HG02943 (cell line): ENCODE measurements around the gene AHRR.

ENCODE experiments used
- ATAC-seq: cut with Tn5 transposase; IDR thresholded peaks from one replicate; pipeline ENCODE4 v1.9.1; 2021; ENCODE audit warnings: mild to moderate bottlenecking, low read depth, moderate library complexity; ENCODE audit not compliant: unreplicated experiment

The AHRR gene

DNA sequence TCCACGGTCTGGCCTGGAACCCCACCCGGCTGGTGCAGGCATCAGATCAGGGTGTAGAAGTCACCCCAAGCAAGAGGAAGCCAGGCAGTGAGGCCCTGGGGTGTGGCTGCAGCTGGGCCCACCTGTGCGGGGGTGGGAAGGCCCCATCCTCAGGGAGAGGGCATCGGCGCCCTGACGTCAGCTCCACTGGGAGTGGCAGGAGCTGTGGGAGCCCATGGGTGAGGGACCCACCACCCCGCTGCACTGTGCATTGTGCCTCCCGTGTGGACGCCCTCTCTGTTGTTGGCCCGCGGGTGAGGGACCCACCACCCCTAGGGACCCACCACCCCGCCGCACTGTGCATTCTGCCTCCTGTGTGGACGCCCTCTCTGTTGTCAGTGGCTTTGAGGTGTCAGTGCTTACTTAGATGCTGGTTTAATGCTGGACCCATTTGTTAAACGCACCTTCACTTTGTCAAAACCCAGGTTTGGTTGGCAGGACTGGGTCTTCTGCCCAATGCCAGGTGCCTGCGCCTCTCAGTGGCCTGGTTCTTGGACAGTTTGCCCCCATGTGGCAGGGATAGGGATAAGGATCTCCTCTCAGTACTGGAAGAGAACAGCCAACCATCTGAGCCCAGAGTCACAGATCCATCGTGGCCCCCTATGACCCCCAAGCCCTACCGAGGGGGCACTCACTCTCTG is 114.6 kb downstream of the AHRR start:
- no peak for ATAC-seq

DNA sequence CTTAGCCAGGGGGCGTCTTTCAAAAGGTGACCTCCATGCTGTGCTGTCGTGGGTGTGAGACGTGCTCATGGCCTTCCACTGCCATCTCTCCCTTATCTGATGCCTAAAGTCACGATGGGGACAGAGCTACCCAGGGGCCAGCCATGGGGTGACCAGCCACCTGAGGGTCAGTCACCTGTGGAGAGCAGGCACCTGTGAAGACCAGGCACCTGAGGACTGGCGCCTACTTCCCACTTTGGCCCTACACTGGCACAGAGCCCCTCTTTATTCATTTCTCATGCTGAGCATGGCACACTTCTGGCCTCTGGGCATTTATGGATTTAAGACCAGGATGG is 115.1 kb downstream of the AHRR start:
- ATAC-seq: no peak

DNA sequence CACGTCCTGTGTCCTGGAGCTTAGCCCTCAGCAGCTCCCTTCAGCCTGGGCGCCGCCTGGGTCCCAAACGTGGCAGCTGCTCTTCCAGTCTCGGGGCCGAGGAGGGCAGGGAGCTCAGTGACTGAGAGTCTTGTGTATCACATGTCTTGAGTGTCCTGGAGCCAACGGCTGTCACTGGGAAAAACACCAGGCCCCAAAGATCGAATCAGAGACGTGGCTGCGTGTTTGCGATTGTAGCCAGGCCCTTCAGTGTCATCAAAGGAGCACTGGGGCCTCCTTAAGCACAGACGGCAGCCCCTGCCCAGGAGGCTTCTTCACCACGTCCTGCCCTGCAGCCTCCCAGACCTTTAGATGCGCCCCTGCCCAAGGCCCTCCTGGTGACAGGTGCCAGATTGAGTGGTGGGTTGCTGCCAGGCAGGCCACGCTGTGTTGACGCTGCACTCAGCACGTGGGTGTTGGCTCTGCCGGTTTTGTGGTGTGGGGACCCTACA is 115.8 kb downstream of the AHRR start:
- ATAC-seq: no peak

DNA sequence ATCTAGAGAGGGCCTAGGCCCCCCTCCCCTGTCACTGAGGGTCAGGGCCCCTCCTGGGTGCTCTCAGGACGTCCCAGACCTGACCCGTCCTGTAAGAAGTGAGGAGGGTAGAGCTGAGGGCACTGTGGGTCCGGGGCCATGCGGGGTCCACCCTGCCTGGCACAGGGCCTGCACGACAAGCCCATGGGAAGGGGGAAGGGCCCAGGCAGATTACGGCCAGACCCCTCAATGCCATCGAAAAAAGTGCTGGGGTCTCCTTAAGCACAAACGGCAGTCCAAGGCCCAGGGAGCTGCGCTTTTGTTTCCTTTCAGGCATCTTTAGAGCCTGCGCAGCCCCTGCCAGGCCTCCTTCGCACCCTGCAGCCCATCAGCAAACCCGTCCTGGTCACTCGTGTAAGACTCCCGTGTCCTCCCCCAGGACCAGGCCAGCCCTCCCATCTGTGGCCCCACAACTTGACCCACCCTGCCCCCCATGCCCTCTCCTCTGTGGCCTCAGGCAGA is 117.0 kb downstream of the AHRR start:
- ATAC-seq: no peak

DNA sequence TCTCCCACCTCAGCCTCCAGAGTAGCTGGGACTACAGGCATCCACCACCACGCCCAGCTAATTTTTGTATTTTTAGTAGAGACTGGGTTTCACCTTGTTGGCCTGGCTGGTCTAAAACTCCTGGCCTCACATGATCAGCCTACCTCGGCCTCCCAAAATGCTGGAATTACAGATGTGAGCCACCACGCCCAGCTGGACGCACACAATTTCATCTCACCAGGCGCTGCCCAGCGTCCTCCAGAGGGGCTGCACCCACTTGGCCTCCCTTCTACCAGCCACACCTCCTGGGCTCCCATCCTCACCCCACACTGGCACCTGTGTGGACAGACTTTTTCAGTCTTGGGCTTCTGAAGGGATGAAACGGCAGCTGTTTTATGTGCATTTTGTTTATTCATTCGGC is 117.7 kb downstream of the AHRR start:
- ATAC-seq: no peak

DNA sequence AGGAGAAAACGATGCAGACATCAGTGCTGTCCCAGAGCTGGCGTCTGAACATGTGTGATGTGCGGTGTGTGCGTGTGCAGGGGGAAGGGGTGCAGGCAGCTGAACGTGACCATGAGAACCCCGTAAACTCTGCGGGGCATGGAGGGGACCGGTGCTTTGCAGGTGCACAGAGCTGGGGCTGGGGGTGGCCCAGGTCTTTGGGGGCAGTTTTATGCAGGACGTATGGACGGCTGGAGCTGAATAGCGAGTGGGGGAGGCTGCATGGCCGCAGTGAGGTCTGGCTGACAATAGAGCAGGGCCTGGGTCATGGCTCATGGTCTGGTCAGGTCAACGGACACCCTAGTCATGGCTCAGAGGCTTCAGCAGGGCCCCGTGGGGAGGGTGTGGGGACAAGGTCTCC is 118.1 kb downstream of the AHRR start:
- ATAC-seq: no peak

DNA sequence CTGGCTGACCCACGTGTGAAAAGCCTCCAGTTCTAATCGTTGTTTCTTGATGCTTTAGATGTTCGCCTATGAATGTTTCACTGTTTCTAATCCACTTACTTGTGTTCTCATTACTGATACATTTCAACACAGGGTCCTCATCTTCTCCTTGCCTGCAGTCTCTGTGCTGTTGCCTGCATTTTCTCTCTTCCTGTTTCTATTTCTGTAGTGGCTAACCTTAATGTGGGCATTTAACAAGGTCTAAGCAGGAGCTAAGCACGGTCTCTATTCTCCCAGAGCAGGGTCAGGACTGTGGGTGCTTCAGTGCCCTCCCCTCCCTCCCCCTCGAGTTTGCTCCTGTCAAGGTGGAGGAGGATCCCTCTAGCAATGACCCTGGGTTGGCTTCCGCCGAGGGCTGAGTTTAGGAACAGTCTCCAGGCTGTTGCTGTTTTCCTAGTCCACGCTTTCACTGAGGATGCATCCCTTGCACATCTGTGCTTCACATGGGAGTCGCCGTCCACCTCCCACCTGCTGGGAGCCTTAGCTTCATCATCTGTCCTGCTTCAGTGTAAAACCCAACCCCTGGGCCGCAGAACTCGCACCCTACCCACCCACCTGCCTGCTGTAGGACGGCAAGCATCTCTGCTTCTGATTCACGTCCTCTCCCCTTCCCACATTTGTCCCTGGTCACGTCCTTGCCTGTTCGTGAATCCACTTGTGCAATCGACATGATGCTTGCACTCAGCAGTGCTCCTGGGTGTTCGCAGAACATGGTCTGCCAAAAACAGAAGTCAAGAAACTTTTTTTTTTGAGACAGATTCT is 119.1 kb downstream of the AHRR start:
- ATAC-seq: no peak

DNA sequence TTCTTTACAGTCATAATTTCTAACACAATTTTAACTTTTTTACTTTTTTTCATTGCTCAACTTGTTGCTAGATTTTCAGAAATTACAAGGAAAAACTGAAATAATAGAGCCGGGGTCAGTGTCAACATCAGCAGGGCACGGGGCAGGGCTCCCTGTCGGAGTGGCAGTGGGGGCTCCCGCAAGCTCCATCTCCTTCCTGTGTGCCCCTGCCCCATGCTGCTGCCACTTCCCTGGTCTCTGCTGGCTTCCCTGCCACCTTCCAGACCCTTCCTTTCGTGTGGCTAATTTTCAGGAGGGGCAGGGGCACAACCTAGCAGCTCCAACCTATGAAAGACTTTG is 120.5 kb downstream of the AHRR start:
- no peak for ATAC-seq

DNA sequence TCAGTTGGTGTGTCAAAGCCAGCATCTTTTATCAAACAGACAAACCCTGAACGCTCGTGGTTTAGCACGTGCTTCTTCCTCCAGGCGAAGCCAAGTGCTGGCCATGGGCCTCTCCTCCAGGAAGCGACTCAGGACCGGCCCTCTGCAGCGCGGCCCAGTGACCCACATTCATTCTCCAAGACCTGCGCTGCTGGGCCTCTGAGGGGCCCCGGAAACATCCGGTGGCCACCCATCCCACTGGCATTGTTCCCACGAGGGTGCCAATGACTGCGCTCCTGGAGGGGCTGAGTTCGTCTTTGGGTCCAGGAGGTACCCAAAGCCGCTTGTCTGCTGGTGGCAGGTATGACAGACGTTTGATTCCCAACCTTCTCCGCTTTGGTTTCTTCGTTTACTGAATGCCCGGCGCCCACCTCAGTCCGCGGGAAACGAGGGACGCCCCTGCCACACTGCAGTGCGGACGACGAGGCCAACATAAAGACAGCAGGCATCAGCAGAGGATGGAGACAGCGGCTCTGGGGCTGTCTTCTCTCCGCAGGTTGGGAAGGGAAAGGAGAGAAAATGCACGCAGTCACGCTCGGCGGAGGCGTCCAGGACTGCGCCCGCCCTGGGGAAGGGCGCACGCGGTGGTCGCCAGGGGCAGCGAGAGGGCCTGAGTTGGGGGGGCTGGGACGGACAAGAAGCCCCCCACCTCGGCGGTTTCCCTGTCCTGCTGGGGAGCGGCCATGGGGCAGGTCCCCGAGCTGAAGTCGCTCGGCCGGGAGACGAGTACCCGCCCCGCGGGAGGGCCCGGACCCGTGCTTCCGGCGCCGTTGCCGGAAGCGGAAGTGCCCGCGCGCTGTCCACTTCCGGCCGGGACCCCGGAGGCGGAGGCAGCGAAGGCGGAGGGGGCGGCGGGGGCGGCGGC is 121.1 kb downstream of the AHRR start, which contains the start of gene EXOC3:
EXOC3 (plus strand) TSS at position 842 of the 904 bp plus-strand sequence. CDS start 3,030 bp downstream, outside the sequence.
- ATAC-seq: peak; percentile 78

DNA sequence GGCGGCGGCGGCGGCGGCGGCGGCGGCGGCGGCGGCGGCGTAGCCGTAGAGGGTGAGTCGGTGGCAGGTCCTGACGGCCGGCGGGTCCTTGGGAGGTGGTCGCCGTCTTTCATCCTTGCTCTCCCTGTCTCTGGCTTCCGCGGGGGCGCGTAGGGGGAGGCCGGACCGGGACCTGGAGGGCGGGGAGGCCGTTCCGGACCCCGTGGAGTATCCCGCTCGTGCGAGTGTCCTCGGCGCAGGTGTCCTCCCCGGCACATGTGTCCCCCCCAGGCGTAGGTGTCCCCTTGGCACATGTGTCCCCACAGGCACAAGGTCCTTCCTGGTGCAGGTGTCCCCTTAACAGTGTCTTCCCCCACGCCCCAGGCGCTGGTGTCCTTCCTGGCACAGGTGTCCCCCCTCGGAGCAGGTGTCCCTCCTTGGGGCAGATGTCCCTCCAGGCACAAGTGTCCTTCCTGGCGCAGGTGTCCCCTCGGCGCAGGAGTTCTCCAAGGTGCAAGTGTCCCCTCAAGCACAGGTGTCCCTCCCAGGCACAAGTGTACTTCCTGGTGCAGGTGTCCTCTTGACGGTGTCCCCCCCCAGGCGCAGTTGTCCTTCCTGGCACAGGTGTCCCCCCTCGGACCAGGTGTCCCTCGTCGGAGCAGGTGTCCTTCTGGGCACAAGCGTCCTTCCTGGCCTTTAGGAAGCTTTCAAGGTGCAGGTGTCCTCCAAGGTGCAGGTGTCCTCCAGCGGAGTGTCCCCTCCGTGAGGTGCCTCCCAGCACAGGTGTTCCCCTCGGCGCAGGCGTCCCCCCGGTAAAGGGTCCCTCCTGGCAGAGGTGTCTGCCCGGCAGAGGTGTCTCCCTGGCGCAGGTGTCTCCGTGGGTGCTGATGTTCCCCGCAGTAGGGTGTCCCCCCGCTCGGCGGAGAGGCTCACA is 122.0 kb downstream of the AHRR start:
- ATAC-seq: peak; percentile 23

DNA sequence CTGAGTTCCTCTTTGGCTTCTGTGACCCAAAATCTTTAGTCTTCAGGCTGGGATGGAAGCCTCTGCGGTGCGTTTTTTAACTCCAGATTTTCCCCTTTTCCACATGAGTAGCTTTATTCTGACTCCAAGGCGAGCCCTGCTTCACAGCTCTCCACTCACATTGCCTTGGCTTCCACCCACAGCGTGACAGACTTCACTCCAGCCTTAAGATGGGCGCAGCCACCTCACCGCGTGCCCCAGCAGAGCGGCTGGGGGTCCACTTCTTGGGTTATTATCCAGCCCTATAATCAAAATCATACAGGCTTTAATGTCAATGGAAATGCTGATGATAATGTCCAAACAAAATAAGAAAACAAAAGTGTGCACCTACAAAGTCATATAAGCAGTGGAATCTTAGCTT is 122.7 kb downstream of the AHRR start:
- ATAC-seq: no peak

DNA sequence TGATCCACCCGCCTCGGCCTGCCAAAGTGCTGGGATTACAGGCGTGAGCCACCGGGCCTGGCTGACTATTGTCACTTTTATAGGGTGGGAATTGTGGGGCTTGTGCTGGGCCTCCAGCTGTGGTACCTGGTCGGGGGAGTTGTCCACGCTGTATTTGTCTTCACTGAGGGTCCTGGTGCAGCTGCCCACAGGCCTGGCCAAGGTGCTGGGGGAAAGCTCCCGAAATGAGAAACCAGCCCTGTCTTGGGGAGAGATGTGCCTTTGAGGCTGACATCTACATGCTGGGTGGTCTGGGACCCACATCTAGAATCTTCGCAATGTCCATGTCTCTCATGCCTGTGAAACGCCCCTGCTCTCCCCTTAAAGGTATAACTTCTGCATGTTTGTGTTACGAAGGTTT is 124.1 kb downstream of the AHRR start:
- no peak for ATAC-seq

DNA sequence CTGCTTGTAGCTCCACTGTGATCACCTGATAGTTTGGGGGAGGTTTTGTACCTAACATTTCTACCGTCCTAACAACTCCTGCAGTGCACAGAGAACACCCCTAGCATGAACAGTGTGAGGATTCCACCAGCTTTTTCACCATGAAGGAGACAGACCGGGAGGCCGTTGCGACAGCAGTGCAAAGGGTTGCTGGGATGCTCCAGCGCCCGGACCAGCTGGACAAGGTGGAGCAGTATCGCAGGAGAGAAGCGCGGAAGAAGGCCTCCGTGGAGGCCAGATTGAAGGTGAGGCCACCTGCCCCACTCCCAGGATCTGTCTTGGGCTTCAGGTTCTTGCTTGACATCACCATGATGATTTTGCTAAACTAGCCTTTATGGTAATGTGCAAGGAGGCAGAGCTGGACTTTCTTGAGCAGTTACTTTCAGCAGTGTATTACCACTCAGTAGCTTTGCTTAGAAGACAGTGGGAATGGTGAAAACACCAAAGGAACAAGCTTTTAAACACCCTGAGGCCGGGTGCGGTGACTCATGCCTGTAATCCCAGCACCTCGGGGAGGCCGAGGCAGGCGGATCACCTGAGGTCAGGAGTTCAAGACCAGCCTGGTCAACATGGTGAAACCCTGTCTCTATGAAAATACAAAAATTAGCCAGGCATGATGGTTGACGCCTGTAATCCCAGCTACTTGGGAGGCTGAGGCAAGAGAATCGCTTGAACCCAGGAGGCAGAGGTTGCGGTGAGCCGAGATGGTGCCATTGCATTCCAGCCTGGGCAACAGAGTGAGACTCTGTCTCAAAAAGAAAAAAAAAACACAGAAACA is 124.8 kb downstream of the AHRR start:
- ATAC-seq: no peak

DNA sequence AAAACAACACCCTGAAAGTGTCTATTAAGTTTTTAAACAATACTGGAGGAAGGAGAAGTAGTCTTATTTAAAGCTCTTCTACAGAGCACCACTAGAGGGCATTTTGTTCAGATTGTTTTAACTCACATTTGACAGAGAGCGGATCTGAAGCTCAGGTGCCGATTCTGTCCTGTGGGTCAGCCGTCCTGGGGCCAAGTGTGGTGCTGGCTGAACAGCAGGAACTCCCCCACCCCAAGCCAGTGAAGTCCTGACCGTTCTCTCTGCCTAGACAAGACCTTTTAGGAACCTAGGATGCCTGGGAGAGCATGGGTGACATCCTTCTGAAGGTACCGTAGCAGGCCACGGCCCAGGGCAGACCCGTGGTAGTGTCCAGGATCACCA is 125.4 kb downstream of the AHRR start:
- ATAC-seq: no peak

DNA sequence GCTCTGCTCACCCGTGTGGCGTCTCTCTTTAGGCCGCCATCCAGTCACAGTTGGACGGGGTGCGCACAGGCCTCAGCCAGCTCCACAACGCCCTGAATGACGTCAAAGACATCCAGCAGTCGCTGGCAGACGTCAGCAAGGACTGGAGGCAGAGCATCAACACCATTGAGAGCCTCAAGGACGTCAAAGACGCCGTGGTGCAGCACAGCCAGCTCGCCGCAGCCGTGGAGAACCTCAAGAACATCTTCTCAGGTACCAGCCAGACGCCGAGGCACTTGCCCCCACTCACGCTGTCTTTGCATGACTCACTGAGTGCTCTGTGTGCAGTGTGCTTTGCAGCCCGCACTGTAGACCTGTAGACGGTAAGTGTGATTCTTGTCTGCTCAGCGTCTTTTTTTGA is 126.0 kb downstream of the AHRR start:
- ATAC-seq: no peak

DNA sequence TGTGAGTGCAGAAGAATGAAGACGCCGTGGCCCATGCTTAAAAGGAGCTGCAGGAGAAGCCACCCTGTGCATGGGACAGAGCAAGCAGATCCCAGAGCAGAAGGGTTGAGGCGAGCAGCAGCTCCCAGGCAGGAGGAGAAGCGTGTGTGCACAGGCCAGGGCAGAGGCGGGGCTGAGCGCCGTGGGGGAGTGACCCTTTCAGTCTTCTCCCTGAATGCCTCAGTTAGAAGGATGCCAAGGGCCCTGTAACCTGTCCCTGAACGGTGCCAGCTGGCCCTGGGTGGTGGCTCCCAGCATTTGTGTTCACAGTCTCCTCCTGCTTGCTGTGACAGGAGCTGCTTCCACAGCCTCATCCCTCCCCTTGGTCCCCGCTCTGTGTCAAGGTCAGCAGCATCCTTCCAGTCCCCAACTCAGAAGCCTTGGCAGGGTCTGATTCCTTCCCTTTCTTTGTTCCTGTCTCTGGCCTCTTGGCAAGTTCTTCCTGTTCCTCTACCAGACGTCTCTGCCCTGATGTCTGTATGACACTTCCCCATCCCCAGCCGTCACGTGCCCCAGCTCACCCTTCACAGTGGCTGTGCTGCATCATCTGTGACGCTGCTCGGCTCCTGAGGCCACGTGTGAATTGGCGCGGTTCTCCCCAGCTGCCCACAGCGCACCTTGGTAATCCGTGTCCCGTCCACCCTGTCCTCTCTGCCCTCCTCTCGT is 126.7 kb downstream of the AHRR start:
- no peak for ATAC-seq

DNA sequence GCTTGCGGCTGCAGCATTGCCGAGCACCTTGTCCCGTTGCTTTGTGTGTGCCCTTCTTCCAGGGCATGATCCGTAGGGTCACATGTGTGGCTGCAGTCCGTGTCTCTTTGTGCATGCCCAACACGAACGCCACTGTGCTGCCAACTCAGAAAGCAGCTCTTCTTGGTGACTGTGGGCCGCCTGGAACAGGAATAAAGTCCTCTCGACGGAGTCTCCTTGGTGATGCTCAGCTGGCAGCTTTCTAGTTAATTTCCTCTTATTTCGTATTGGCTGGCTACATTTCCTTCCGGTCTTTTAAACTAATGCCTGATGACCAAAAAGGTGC is 127.2 kb downstream of the AHRR start:
- no peak for ATAC-seq

DNA sequence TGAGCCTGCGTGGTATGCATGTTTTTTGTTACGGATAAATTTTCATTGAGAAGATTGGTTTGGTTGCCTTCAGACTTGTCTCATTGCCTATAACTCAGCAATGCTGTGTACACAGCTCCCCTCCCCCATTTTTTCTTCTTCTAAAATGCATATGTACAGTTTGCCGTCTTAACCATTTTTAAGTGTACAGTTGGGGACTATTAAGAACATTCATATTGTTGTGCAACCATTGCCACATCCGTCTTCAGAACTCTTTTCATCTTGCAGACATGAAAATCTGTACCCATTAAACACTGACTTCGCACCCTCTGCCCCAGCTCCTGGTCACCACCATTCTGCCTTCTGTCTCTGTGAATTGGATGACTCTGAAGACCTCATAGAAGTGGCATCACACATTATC is 127.6 kb downstream of the AHRR start:
- ATAC-seq: no peak
